HG03457 (cell line): ENCODE data around the gene OR1I1.

Source experiments
- ATAC-seq: cut with Tn5 transposase; IDR thresholded peaks from one replicate; pipeline ENCODE4 v1.9.1; 2021; ENCODE audit warnings: moderate number of reproducible peaks; ENCODE audit not compliant: unreplicated experiment

Gene OR1I1

DNA sequence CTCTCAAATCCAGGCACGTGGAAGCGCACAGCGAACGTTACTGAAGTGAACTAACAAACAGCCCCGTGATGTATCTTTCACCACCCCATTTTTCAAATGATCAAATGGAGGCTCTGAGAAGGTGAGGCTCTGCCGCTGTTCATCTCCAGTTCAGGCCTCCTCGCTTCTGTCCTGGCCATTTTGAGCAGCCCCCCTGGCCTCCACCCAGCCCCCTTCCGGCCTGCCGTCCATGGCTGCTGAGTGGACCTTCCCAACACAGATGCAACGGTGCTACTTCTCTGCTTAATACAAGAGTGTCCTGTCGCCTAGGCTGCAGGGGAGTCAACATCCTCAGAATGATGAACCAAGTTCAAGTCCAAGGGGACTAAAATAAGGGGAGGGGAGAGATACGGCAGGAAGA is 34.8 kb downstream of the OR1I1 start:
- ATAC-seq = no peak

GRCh38 chr19:15118248-15118647 is 36.2 kb downstream of the OR1I1 start:
- ATAC-seq = no peak

DNA sequence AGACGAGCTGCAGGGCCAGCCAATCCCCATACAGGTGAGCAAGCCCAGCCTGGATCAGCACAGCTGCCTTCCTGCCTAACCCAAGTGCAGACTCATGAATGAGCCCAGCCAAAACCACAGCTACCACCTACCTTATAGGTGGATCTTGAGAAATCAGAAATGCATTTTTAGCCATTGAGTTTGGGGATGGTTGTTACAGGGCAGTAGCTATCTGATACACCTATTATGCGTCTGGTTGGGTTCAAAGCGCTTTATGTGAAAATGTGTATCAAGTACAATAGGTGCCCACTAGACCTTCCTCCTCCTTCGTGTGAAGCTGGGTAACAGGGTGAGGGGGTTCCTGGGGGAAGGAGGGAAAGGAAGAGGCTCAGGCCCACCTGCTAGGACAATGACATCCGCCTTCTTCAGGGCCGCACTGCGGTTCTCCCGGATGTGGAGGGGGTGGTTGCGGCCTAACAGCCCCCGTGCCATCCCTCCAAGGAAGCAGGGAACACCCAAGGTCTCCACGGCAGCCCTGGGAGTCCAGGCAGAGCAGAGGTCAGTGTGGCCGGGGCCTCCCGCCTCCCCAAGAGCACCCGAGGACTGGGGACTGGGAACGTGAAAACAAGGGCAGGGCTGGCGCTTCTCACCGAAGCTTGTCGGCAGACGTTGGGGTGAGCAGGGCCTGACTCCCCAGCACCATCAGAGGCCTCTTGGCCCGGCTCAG is 36.9 kb downstream of the OR1I1 start:
- ATAC-seq = no peak

DNA sequence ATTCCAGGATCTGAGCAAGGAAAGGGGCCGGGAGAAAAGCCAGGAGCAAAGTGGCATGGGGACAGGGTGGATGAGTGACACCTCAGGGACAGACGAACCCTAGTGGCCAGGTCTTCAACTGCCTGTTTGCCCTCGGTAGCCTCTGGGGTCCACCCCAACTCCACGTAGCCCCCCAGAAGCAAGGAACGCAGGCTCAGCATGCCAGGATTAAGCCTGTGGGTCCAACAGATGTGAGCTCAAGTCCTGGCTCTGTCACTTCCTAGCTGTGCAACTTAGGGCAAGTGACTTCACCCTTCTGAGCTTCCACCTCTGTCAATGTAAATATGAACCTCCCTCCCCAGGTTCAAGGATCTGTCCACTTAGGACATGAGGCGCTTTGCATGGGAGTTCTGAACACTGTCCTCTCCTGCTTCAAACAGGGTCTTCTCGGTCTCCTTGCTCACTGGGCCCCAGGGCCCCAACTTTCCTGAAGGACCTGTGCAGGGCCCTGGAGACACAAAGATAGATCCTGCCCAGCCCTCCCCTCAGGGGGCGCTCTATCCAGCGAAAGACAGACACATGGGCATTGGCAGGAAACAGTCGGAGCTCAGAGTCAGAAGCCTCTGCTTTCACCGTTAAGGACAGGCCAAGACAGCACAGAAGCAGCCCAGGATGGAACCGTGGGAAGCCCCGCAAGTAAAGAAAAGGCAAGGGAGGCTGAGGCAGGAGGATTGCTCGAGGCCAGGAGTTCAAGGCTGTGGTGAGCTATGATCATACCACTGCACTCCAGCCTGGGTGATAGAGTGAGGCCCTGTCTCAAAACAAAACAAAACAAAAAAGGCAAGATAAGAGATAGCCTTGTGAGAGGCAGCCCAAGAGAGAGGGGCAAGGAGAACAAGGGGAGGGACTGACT is 38.4 kb downstream of the OR1I1 start:
- no peak for ATAC-seq

DNA sequence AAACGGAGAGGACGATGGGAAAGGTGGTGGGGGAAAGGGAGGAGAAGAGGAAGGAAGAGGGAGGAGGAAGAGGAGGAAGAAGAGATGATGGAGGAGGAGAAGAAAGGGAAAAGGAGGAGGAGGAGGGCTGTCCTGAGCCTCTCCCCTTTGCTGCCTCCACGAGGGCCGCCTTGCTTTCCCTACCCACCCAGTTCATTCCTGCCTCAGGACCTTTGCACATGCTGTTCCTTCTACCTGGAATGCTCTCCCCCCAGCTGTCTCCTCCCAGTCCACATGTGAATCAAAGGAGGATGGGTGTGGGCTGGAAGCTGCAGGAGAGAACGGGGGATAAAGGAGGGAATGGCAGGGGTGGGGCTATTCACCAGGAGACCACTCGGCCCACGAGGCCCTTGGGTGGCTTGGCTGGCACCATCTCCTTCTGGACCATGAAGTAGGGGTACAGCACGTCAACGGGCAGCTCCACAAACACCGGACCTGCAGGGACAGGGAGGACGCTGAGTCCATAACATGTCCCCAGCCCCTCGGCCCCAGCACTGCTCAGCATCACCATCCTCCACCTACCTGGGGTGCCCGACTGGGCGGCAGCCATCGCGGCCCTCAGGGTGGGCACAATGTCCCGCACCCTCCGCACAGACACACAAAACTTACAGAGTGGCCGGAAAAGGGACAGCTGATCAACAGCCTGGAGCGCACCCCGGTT is 40.5 kb downstream of the OR1I1 start:
- no peak for ATAC-seq

DNA sequence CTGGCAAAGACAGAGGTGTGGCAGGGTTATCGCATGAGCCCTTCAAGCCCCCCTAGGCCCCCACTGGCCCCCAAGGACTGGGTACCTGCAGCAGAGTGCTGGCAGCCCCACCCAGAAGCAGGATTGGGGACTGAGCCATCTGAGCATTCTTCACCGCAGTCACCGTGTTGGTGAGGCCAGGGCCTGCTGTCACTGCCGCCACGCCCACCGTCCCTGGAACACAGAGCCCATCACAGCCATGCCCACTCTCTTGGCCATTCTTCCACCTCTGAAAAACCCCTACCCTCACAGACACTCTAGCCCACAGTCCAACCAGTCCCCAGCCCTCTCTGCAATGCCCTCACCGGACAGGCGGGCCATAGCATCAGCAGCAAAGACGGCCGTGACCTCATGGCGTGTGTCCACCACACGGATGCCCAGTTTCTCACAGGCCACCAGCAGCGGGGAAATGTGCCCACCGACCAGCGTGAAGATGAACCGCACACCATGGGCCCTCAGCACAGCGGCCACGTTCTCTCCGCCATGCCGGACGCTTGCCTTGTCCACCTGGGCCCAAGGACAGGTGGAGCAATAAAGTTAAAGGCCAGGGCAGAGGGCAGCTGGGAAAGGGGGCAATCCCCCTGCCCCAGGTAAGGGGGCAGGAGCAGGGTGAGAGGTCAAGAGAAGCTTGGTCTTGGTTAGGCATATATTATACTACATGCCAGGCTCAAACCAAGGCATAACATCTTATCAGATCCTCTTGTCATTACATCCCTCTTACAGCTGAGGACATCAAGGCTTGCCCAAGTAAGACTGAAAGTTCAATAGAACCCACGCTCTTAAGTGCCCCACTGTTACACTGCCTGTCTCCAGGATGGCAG is 41.2 kb downstream of the OR1I1 start:
- no peak for ATAC-seq

GRCh38 chr19:15123900-15124299 is 41.9 kb downstream of the OR1I1 start:
- no peak for ATAC-seq

DNA sequence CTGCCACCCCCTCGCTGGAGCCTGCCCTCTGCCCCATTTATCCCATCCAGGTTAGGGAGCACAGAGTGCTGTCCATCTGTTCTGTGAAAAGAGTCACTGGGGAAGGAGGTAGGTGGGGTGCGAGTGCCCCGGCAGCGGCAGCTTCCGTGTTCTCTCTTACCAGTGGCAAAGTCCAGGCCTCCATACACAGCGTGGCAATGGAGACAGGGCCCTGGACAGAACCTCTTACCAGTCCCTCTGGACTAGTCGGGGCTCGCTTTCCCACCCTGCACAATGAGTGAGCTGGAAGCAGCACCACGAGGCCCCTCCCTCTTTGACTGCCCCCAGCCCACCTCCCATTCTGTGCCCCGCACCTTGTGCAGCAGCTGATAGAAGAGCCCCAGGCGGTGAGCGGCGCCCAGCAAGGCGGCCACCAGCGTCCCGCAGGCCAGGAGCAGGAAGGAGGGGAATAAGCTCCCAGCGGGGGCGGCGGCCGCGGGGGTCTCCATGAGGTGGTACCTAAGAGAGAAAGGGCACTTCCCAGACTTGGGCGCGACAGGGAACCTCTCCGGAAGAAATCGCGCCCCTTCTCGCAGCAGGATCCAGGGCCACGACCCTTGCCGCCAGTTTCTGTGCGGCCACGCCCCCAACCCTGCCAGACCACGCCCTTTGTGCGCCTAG is 42.7 kb downstream of the OR1I1 start:
- no peak for ATAC-seq

DNA sequence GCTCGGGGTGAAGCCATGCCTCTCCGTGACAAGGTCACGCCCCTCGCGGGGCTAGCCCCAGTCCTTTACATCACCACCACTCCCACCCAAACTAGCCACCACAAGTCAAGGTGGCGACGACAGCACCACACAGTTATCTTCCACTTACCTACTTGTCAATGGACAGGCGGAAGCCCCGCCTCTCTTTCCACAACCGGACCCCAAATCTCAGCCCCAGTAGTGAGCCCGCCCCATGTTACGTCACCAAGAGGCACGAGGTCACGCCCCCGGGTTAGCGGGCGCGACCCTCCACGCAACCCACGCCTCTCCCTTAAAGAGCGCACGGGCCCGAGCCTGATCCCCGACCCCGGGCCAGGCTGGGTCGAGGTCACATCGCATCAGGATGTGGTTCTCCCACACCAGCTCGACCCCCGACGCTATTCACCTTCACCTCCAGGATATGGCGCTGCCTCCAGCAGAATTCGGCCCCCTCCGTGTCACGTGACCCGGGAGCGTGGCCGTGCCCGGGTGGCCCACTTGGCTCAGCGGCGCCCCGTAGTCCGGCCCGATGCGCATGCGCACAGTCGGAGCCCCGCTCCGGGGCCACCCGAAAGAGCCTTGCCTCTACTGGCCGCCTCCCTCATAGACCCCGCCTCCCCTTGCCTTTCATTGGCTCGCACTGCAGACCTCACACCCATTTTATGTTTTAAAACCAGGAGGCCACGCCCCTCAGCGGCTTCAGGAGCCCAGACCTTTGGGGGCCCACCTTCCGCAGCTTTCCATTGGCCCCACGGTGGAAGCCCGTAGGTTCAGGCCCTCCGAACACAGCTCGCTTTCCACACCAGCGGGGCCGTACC is 43.4 kb downstream of the OR1I1 start:
- peak; percentile 66 for ATAC-seq

DNA sequence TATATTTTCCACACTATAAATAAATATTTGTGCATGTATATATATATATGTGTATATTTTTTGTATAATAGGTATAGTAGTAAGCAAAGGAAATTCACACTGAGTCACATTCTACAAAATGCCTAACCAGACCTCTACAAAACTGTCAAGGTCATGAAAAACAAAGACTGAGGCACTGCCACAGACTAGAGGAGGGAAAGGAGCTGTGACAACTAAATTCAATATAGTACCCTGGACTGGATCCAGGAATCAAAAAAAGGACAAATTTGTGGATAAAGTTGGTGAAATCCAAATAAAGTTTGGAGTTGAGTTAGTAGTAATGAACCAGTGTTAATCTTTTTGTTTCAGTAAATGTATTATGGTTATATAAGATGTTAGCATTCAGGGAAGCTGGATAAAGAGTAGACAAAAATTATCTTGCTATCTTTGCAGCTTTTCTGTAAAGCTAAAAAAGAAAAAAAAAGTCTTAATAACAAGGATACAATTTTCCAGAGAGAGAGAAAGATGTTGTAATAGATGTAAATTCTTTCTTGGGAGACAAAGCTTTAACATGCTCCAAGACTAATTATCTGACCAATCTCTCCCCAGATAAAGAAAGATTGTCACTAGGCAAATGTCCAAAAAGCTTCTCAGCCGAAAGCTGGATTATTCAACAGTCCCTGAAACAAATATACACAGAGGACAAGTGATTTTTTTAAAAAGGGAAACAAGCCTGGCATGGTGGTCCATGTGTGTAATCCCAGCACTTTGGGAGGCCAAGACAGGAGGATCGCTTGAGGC is 44.3 kb downstream of the OR1I1 start:
- no peak for ATAC-seq

DNA sequence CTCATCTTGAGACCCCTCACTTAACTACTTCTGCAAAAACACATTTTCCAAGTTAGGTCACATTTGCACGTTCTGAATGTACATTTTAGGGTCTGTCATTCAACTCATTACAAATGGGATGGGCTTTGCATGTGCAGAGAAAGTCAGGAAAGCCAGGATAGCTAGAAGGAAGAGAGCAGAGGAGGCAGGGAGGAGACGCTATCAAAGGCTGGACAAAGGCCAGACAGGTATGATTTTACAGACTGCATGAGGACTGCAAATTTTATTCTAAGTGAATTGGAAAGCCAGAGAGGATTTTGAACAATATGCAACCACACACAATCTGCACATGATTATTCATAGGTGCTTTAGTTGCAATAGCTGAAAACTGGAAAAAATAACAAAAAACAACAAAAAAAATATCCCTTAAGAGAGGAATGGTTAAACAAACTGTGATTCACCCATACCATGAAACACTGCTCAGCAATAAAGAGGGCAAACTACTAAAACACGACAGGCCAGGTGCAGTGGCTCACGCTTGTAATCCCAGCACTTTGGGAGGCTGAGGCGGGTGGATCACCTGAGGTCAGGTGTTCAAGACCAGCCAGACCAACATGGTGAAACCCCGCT is 46.3 kb downstream of the OR1I1 start:
- ATAC-seq = no peak

DNA sequence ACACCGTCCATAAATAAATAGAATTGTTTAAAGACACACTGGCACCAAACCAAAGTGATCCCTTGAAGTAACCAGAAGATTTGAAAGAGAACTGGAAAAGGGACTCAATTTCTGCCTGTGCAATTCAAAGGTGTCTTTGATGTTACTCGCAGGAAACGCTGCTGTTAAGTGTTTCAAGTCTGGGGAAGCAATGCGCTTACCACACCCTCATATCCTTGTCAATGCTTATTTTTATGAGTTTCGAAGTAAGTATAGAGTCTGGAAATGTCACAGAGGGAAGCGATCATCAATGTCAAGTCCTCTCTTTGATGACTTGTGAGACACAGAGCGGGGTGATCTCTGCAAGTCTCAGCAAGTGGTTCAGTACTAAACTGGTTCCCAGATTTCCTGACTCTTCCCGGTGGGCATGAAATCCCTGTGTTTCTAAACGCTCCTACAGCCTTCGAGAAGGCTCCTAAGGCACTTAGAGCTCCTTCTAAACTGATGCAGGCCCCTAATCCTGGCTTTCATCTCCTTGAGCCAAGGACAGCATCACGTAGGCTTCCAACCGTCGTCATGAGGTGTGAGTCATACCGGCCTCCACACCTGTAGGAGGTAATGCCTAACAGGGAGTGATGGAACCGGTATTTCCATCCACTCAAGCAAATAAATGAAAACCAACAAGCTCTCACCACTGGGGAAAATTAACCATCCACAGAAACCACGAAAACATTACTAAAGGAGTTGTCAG is 48.0 kb downstream of the OR1I1 start:
- ATAC-seq = no peak

- ATAC-seq = no peak
These were observed 54.4 kb downstream of the OR1I1 start for GRCh38 chr19:15136234-15136954.

- no peak for ATAC-seq
These were observed 55.8 kb downstream of the OR1I1 start for GRCh38 chr19:15137777-15138176.

DNA sequence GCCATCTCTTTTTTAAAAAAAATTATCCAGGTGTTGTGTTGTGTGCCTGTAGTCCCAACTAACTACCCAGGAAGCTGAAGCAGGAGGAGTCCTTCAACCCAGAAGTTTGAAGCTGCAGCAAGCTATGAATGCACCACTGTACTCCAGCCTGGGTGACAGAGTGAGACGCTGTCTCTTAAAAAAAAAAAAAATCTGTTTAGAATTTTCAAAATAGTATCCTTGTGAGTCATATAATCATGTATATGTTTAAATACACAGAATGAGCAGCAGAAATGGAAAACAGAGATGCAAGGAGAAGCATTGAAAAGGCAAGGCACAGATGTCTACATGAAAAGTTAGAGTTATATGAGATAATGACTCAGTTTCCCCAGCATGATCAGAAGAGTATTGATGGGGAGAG is 56.4 kb downstream of the OR1I1 start:
- ATAC-seq = no peak

DNA sequence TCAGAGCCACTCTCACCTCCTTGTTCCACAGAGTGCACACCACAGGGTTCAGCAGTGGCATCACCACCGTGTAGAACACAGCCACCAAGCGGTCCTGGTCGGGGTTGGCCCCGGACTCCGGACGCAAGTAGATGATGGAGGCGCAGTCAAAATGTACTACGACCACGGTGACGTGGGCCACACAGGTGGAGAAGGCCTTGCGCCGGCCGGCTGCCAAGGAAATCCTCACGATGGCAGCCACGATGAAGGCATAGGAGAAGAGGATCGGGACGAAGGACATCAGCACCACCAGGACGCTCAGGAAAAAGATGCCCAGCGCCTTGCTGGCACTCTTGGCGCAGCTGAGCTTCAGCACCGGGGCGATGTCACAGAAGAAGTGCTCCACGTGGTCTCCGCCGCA is 59.1 kb downstream of the OR1I1 start:
- ATAC-seq = no peak

GRCh38 chr19:15142313-15142712 is 60.3 kb downstream of the OR1I1 start:
- ATAC-seq = no peak
